ENCODE data around the gene HDHD3.
"Not testable (repeated sequence)": the region's sequence is repeated elsewhere in the genome, so short reads cannot be mapped to it uniquely, and the experiment has no call there.

Gene HDHD3

GRCh38 chr9:113388833-113389232, 12.0 kb upstream of the HDHD3 start:
- no peak for DNase-seq

GRCh38 chr9:113387560-113388230, 10.9 kb upstream of the HDHD3 start:
- no peak for DNase-seq

- no peak for DNase-seq
Measured at GRCh38 chr9:113386571-113387393, 10.0 kb upstream of the HDHD3 start.

- DNase-seq, result no peak
Measured at GRCh38 chr9:113381909-113382411, 5.2 kb upstream of the HDHD3 start.

GRCh38 chr9:113381441-113381840, 4.7 kb upstream of the HDHD3 start:
- DNase-seq, result not testable (repeated sequence)

GRCh38 chr9:113380869-113381378, 4.1 kb upstream of the HDHD3 start:
- DNase-seq, result no peak

GRCh38 chr9:113379829-113380210, 3.0 kb upstream of the HDHD3 start:
- not testable (repeated sequence) for DNase-seq

- DNase-seq, result not testable (repeated sequence)
Measured at GRCh38 chr9:113379094-113379828, 2.5 kb upstream of the HDHD3 start.

- DNase-seq, result no peak
Measured at GRCh38 chr9:113375057-113376023, 1.4 kb downstream of the HDHD3 start.

- DNase-seq, result no peak
Measured at GRCh38 chr9:113373676-113374392, 3.0 kb downstream of the HDHD3 start.

GRCh38 chr9:113373256-113373655, 3.5 kb downstream of the HDHD3 start:
- DNase-seq, result no peak

- DNase-seq, result no peak
Measured at GRCh38 chr9:113372059-113372458, 4.7 kb downstream of the HDHD3 start.

- no peak for DNase-seq
Measured at GRCh38 chr9:113370806-113371325, 5.9 kb downstream of the HDHD3 start.

GRCh38 chr9:113369855-113370140, 7.0 kb downstream of the HDHD3 start:
- DNase-seq, result no peak

- DNase-seq, result no peak
Measured at GRCh38 chr9:113368982-113369854, 7.6 kb downstream of the HDHD3 start.

- no peak for DNase-seq
Measured at GRCh38 chr9:113368348-113368981, 8.3 kb downstream of the HDHD3 start.

- not testable (repeated sequence) for DNase-seq
Measured at GRCh38 chr9:113365652-113366051, 11.1 kb downstream of the HDHD3 start.

- no peak for DNase-seq
Measured at GRCh38 chr9:113364951-113365350, 11.8 kb downstream of the HDHD3 start.

GRCh38 chr9:113363336-113363735, 13.4 kb downstream of the HDHD3 start:
- DNase-seq, result no peak

Measured in NCI-H2029 treated with DMSO at 0.1 percent for 48 hours (cell line).